Fibroblast of gingiva (primary cell): Measurements from ENCODE around the gene TPM2.
A peak's percentile ranks its signal among the peaks of the same experiment; 100 is the strongest.

ENCODE experiments used
- DNase-seq: peaks from one replicate; pipeline ENCODE4 v3.0.0-alpha.2; 2011; ENCODE audit warnings: low read depth

The TPM2 gene

GRCh38 chr9:35689542-35690293 is at the start of gene TPM2:
Gene TPM2 (minus strand): TSS chr9:35689925. CDS start chr9:35689817, 108 bp downstream.
- DNase-seq = peak; percentile 90

GRCh38 chr9:35738924-35739323 is 49.2 kb upstream of the TPM2 start:
- DNase-seq = no peak

GRCh38 chr9:35738186-35738585 is 48.5 kb upstream of the TPM2 start:
- DNase-seq = no peak

GRCh38 chr9:35737143-35737542 is 47.4 kb upstream of the TPM2 start:
- DNase-seq = no peak

DNA sequence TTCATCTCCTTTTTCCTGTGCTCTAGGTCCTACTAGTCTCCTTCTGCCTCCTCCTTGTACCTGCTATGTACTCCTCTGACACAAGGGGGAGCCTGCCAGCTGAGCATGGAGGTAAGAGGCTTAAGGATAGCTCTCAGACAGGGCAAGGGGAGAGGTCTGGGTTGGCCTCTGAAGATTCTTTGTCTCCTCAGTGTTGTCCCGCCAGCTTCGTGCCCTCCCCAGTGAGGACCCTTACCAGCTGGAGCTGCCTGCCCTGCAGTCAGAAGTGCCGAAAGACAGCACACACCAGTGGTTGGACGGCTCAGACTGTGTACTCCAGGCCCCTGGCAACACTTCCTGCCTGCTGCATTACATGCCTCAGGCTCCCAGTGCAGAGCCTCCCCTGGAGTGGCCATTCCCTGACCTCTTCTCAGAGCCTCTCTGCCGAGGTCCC is 46.5 kb upstream of the TPM2 start:
- DNase-seq = peak; percentile 72

GRCh38 chr9:35734096-35734495 is 44.4 kb upstream of the TPM2 start:
- DNase-seq = no peak

DNA sequence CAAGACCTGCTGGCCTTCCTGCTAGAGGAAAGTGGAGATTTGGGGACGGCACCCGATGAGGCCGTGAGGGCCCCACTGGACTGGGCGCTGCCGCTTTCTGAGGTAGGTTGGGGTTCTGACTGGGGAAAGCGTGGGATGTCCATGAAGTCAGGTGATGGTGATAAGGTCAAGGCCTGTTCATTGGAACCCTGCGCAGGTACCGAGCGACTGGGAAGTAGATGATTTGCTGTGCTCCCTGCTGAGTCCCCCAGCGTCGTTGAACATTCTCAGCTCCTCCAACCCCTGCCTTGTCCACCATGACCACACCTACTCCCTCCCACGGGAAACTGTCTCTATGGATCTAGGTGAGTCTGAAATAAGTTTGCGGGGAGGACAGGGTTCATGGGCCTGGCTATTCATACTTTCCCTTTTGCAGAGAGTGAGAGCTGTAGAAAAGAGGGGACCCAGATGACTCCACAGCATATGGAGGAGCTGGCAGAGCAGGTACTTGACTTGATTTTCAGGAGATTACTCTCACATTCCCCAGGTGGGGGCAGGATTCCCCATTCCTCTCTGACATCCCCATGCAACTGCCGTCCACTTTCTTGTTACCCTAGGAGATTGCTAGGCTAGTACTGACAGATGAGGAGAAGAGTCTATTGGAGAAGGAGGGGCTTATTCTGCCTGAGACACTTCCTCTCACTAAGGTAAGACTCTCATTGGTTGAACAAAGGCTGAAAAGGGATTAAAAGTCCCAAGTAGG is 43.2 kb upstream of the TPM2 start:
- peak; percentile 38 for DNase-seq

DNA sequence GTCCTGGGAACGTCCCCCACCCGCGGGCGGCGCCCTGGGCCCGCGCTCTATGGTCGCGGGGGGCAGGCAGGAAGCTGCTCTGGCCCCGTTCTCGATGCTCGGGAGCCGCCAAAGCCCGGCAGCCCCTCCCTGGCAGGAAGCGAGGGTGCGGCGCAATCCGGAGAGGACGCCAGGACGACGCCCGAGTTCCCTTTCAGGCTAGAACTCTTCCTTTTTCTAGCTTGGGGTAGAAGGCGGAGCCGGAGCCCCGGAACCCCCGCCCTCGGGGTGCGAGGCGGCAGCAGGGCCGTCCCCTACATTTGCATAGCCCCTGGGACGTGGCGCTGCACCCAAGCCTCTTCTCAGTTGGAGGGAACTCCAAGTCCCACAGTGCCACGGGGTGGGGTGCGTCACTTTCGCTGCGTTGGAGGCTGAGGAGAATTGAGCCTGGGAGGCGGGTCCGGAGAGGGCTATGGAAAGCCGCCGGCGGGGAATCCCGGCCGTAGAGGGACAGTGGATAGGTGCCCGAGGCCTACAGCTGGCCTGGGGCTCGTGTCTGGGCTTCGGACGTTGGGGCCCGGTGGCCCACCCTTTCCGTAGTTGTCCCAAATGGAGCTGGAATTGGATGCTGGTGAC is 42.6 kb upstream of the TPM2 start, which contains the start of the genes CREB3 and TLN1:
Gene CREB3 (plus strand): TSS at position 482 of the 615 bp plus-strand sequence. CDS start 107 bp downstream, at position 589.
Gene TLN1 (minus strand): TSS at position 11 of the 615 bp plus-strand sequence. CDS start 6,501 bp downstream, outside the sequence.
- peak; percentile 99 for DNase-seq

DNA sequence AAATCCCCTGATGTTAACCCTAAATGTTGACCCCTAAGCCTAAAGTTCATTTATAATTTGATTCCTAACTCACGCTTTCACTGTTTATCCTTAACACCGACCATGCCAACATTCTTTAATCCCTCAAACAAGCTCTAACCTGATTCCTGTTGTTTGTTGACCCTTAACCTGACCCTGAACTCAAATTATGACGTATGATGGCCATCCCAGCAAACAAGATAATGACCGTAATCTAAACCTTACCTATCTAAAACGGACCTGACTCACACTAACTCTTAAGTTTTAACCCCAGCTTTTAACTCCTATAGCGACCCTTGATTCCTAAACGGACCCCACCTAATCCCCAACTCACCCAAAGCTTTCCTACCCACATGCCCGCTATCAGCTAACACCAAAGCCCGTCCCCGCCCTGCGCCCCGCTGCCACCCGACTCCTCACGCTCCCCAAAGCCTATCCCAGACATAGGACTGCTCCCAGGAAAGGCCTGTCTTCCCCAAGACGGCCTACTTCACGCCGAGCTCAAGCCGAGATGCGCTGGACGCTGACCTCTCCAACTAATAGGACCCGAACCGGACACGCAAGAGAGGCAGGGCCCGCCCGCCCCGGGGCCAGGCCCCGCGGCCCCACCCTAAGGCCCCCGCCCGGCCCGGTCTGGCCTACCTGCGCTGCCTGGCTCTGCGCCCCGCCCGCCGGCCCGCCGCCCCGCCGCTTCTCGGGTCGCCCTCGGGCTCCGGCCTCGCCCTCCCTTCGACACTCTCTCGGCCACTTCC is 41.9 kb upstream of the TPM2 start:
- no peak for DNase-seq

GRCh38 chr9:35730486-35730854 is 40.7 kb upstream of the TPM2 start:
- DNase-seq = no peak

- peak; percentile 76 for DNase-seq
Measured at GRCh38 chr9:35729700-35730485, 40.2 kb upstream of the TPM2 start.

- no peak for DNase-seq
Measured at GRCh38 chr9:35729101-35729500, 39.4 kb upstream of the TPM2 start.

DNA sequence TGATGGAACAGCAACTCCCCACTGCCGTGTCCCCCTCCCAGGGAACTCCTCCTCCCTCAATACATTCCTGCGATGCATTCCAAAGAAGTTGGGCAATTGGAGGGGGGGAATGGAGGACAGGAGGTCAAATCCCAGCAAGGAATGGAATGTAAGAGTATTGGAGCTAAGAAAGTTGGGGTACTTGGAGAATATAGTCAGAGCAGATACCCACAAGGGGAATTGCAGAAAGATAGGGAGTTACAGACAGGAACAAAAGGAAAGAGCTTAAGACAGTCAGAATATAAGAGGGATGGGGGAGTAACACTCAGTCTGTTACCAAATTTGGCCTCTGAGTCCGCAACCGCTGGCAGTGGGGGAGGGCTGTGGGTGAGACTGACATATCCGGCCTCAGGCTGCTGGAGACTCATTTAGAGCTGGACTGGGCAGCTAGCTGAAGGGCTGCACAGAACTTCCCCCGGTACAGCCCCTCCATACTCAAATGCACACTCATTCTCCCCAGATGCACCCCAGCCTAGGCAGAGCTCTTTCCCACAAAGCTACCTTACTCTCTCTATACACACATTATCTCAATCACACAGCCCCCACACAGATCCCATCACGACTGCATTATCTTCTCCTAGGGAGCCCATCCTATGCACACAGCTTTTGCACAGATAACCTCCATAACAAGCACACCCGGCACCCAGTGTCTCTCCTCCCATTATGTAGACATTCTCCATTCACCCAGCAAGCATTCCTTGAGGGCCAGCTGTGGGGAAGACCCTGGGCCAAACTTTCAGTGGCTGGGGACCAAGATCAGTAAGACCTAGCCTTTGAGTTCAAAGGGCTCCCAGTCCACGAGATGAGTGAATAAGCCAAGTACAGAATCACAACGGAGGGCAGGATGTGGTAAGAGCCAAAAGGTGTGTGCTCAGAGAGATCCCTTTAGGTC is 38.6 kb upstream of the TPM2 start:
- DNase-seq = peak; percentile 86

DNA sequence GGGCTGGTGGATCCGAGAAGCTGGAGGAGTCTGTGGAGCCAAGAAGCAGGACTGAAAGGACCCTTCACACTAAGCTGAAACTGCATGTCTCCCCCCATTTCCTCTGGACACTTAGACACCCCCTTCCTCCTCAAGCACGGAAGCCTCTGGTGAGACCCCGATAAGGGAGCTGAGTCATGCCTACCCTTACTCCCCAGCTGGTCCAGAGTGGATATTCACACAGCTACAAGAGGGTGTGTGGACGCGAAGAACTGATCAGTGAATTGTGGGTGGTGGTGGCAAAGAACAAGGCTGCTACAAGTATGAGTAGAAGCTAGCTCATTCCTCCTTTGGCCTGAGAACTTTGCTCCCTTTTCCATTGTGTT is 37.9 kb upstream of the TPM2 start:
- no peak for DNase-seq

- peak; percentile 56 for DNase-seq
Measured at GRCh38 chr9:35726931-35727330, 37.2 kb upstream of the TPM2 start.

- DNase-seq = no peak
Measured at GRCh38 chr9:35725362-35725761, 35.6 kb upstream of the TPM2 start.

DNA sequence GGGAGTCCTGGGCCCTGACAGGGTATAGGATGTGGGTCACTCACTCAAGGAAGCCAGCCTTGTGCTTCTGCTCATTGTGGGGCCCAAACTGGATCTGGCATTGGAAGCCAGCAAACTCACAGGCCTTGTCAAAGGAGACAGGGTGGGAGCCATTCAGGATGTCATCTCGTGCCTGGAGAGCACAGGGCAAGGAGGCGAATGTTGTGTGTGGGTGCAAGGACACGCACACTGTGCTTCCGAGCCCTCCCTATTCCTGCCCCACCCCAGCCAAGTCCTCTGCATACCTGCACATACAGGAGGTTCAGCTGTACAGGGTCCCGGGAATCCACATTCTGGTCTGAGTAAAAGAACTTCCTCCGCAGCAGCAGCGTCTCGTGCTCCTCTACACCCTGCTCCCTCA is 34.2 kb upstream of the TPM2 start:
- DNase-seq = no peak

DNA sequence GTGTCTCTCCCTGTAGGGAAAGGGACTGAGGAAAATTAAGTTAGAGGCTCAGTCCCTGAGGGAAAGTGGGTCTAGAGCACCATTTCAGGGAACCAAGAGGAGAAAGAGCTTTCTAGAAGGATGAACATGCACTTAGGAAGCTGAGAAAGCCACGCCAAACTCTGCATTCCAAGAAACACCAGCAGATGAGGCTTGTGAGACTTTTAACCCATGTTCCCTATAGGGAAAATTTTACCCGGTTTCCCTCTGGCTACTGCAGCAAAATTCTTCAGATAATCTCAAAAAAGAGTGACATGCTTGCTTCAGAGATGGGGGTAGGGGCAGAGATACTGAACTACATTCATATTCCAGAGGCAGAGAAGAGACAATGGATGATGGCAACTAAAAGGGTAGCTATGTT is 33.7 kb upstream of the TPM2 start:
- no peak for DNase-seq

GRCh38 chr9:35719546-35719945 is 29.8 kb upstream of the TPM2 start:
- no peak for DNase-seq
